ENCODE data around the gene ATP11A. TPM values are rescaled to one million over a fixed set of nuclear protein-coding genes. Genes with fewer than 3 reads are reported as not detected.

ATP11A gene
- total and polyA plus RNA-seq, 9 of the 15 experiments (the other 6 are each of a cell fraction or from before 2014, with no cell fraction given), result 0.38 to 34.2 (median 4.2) TPM

DNA sequence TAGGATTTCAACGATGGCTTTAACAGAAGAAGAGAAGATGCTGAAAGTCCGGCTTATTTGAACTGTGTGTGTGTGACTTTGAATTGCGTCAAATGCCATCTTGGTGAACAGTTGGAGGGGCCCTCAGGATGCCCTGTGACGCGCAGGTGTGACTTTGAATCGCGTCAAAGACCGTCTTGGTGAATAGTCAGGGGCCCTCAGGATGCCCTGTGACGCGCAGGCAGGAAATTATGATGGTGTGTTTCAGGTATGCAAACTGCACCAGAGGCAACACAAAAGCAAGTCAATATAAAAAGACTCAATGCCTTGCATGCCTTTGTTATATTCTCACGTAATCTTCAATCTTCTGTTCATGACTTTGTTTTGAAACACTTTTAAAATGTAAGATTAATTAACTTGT lies 29.2 kb downstream of the ATP11A start (continued):
- no peak for TF ChIP-seq TAF15 (IDR thresholded peaks at IDR 0.05; ENCODE audit: low read depth, low read length)
- TF ChIP-seq LARP7 (IDR thresholded peaks at IDR 0.05), result no peak
- no peak for TF ChIP-seq NEUROD1 (IDR thresholded peaks at IDR 0.05; ENCODE audit: borderline replicate concordance, low read depth, low read length, partially characterized antibody)

- no peaks in the 10 kb centered on the region for H3K9me3 ChIP-seq (replicated peaks; ENCODE audit: control insufficient read depth, insufficient read depth, low read depth, low read length)
- no peak overlapping the region for H3K9ac ChIP-seq (ENCODE audit: insufficient read depth in 1 of 2, low read depth in 2 of 2, low read length in 2 of 2)
- DNase-seq (ENCODE audit: extremely low read depth in 1 of 4, low spot score in 3 of 4) (no peak), FAIRE-seq (no peak), ATAC-seq (no peak)
- in situ Hi-C loops (cut with MboI), result no loop called here
- intact Hi-C loops (cut with micrococcal nuclease), result no loop called here
- 0 out of 3 replicates have a peak, but pooled peaks cover 2% of the 10 kb centered on the region for H3K36me3 ChIP-seq (ENCODE audit: control insufficient read depth, insufficient read depth, low read length)
- no peak overlapping the region for H3K4me2 ChIP-seq (ENCODE audit: insufficient read depth, low read length)
- H4K20me1 ChIP-seq (replicated peaks; ENCODE audit: control insufficient read depth, insufficient read depth, low read length), result peaks cover 12% of the 10 kb centered on the region
- ChIA-PET POLR2A (no interaction called here), CTCF (ENCODE audit: low intra/inter-chr PET ratio) (no interaction called here)
- no peaks in the 10 kb centered on the region for H3K9me1 ChIP-seq (ENCODE audit: control insufficient read depth, insufficient read depth, low read length)
- H2AFZ ChIP-seq (ENCODE audit: low read depth, low read length), result no peak overlapping the region
- no TSS peak for BruUV-seq (replicated peaks)
- H3K4me1 ChIP-seq (replicated peaks in 1 of 2; ENCODE audit: control insufficient read depth in 2 of 2, insufficient read depth in 2 of 2, low read length in 2 of 2), result peaks cover 17 to 29% of the 10 kb centered on the region in 2 experiments
- H3K27ac ChIP-seq (ENCODE audit: extremely low read depth, low read depth, low read length), result no peak overlapping the region
- H3K4me3 ChIP-seq, result no peak overlapping the region
- WGBS (ENCODE audit: insufficient coverage, low coverage, missing lambda C conversion rate), result no CpG with 5 or more reads among the region's 2 CpGs
- H3K79me2 ChIP-seq (ENCODE audit: control insufficient read depth, insufficient read depth, low read length), result peaks cover 45% of the 10 kb centered on the region
- H3K27me3 ChIP-seq (ENCODE audit: control insufficient read depth in 2 of 2, insufficient read depth in 2 of 2, low read length in 2 of 2), result no peaks in the 10 kb centered on the region
- TF ChIP-seq ZNF274 (IDR thresholded peaks at IDR 0.05; ENCODE audit: borderline replicate concordance, low read depth, low read length) (no peak), POLR2AphosphoS5 (IDR thresholded peaks at IDR 0.05; ENCODE audit: control insufficient read depth, insufficient read depth, low read depth, low read length) (no peak), CEBPG (CRISPR knock-in tag; IDR thresholded peaks at IDR 0.05) (no peak), CEBPG (tag; conservative IDR thresholded peaks at IDR 0.05 in 1 of 2, IDR thresholded peaks at IDR 0.05 in 1 of 2) (no peak), SAFB (IDR thresholded peaks at IDR 0.05; ENCODE audit: borderline replicate concordance, low read depth, low read length) (no peak), GABPA (tag; conservative IDR thresholded peaks at IDR 0.05; ENCODE audit: low read depth) (no peak), NEUROD1 (IDR thresholded peaks at IDR 0.05; ENCODE audit: borderline replicate concordance, low read depth, low read length, partially characterized antibody) (no peak), HMGN3 (IDR thresholded peaks at IDR 0.05; ENCODE audit: borderline replicate concordance, extremely low read depth, insufficient read length, low read depth, low read length) (no peak)
- TF ChIP-seq, protein P1, sequence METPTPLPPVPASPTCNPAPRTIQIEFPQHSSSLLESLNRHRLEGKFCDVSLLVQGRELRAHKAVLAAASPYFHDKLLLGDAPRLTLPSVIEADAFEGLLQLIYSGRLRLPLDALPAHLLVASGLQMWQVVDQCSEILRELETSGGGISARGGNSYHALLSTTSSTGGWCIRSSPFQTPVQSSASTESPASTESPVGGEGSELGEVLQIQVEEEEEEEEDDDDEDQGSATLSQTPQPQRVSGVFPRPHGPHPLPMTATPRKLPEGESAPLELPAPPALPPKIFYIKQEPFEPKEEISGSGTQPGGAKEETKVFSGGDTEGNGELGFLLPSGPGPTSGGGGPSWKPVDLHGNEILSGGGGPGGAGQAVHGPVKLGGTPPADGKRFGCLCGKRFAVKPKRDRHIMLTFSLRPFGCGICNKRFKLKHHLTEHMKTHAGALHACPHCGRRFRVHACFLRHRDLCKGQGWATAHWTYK (CRISPR knock-in tag; IDR thresholded peaks at IDR 0.05), result no peak
- TF ChIP-seq, protein P2, sequence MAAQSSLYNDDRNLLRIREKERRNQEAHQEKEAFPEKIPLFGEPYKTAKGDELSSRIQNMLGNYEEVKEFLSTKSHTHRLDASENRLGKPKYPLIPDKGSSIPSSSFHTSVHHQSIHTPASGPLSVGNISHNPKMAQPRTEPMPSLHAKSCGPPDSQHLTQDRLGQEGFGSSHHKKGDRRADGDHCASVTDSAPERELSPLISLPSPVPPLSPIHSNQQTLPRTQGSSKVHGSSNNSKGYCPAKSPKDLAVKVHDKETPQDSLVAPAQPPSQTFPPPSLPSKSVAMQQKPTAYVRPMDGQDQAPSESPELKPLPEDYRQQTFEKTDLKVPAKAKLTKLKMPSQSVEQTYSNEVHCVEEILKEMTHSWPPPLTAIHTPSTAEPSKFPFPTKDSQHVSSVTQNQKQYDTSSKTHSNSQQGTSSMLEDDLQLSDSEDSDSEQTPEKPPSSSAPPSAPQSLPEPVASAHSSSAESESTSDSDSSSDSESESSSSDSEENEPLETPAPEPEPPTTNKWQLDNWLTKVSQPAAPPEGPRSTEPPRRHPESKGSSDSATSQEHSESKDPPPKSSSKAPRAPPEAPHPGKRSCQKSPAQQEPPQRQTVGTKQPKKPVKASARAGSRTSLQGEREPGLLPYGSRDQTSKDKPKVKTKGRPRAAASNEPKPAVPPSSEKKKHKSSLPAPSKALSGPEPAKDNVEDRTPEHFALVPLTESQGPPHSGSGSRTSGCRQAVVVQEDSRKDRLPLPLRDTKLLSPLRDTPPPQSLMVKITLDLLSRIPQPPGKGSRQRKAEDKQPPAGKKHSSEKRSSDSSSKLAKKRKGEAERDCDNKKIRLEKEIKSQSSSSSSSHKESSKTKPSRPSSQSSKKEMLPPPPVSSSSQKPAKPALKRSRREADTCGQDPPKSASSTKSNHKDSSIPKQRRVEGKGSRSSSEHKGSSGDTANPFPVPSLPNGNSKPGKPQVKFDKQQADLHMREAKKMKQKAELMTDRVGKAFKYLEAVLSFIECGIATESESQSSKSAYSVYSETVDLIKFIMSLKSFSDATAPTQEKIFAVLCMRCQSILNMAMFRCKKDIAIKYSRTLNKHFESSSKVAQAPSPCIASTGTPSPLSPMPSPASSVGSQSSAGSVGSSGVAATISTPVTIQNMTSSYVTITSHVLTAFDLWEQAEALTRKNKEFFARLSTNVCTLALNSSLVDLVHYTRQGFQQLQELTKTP (IDR thresholded peaks at IDR 0.05; ENCODE audit: low read depth in 1 of 2, partially characterized antibody in 2 of 2), result no peak
- TF ChIP-seq, protein P3, sequence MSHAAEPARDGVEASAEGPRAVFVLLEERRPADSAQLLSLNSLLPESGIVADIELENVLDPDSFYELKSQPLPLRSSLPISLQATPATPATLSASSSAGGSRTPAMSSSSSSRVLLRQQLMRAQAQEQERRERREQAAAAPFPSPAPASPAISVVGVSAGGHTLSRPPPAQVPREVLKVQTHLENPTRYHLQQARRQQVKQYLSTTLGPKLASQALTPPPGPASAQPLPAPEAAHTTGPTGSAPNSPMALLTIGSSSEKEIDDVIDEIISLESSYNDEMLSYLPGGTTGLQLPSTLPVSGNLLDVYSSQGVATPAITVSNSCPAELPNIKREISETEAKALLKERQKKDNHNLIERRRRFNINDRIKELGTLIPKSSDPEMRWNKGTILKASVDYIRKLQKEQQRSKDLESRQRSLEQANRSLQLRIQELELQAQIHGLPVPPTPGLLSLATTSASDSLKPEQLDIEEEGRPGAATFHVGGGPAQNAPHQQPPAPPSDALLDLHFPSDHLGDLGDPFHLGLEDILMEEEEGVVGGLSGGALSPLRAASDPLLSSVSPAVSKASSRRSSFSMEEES (CRISPR knock-in tag; IDR thresholded peaks at IDR 0.05), result no peak
Observed at GRCh38 chr13:112719556-112719955, 29.7 kb downstream of the ATP11A start.
